ENCODE results near the gene GTF3C6.
"Not testable (repeated sequence)": the region's sequence is repeated elsewhere in the genome, so short reads cannot be mapped to it uniquely, and the experiment has no call there.

The GTF3C6 gene

GRCh38 chr6:111002350-111002749 is 43.8 kb downstream of the GTF3C6 start:
- DNase-seq (ENCODE audit: insufficient read length, low spot score): no peak
- no peak for TF ChIP-seq CTCF (IDR thresholded peaks at IDR 0.05; ENCODE audit: insufficient read depth, missing control alignments)
- no peak for FAIRE-seq

- peak; percentile 83 for TF ChIP-seq CTCF (IDR thresholded peaks at IDR 0.05; ENCODE audit: insufficient read depth, missing control alignments)
- FAIRE-seq (peak; percentile 89), DNase-seq (ENCODE audit: insufficient read length, low spot score) (no peak)
Measured at GRCh38 chr6:111011360-111012142, 53.0 kb downstream of the GTF3C6 start.

- TF ChIP-seq CTCF (IDR thresholded peaks at IDR 0.05; ENCODE audit: insufficient read depth, missing control alignments): no peak
- no peak for FAIRE-seq
- DNase-seq (ENCODE audit: insufficient read length, low spot score): no peak
Measured at GRCh38 chr6:111012143-111012452, 53.6 kb downstream of the GTF3C6 start.

GRCh38 chr6:111012520-111012919 is 54.0 kb downstream of the GTF3C6 start:
- FAIRE-seq; DNase-seq (ENCODE audit: insufficient read length, low spot score): not testable (repeated sequence)

GRCh38 chr6:111013144-111013915 is 54.8 kb downstream of the GTF3C6 start:
- DNase-seq (ENCODE audit: insufficient read length, low spot score) (no peak), FAIRE-seq (no peak)
- TF ChIP-seq CTCF (IDR thresholded peaks at IDR 0.05; ENCODE audit: insufficient read depth, missing control alignments): no peak

- FAIRE-seq (no peak), DNase-seq (ENCODE audit: insufficient read length, low spot score) (no peak)
- TF ChIP-seq CTCF (IDR thresholded peaks at IDR 0.05; ENCODE audit: insufficient read depth, missing control alignments): no peak
Measured at GRCh38 chr6:111015389-111016124, 57.1 kb downstream of the GTF3C6 start.

- not testable (repeated sequence) for FAIRE-seq
Measured at GRCh38 chr6:111017241-111017640, 58.7 kb downstream of the GTF3C6 start.

More at GRCh38 chr6:111017241-111017640, 58.7 kb downstream of the GTF3C6 start:
- not testable (repeated sequence) for DNase-seq (ENCODE audit: insufficient read length, low spot score)

Measured in D721Med (cell line).